Measurements from ENCODE around the gene SLC15A4.
"Not testable (repeated sequence)": the region's sequence is repeated elsewhere in the genome, so short reads cannot be mapped to it uniquely, and the experiment has no call there.

Gene SLC15A4

GRCh38 chr12:128823916-128824839 is at the start of gene SLC15A4:
Gene SLC15A4 (minus strand): TSS chr12:128823958. CDS start chr12:128823943, 15 bp downstream.
- DNase-seq = peak; percentile 95

- no peak for DNase-seq
Observed at GRCh38 chr12:128872303-128872702, 48.5 kb upstream of the SLC15A4 start.

GRCh38 chr12:128871516-128871892 is 47.7 kb upstream of the SLC15A4 start:
- no peak for DNase-seq

GRCh38 chr12:128867466-128867865 is 43.7 kb upstream of the SLC15A4 start:
- DNase-seq = no peak

- no peak for DNase-seq
Observed at GRCh38 chr12:128864516-128865186, 40.9 kb upstream of the SLC15A4 start.

GRCh38 chr12:128863957-128864356 is 40.2 kb upstream of the SLC15A4 start:
- no peak for DNase-seq

GRCh38 chr12:128861226-128862016 is 37.7 kb upstream of the SLC15A4 start:
- no peak for DNase-seq

- DNase-seq = no peak
Observed at GRCh38 chr12:128859311-128859710, 35.6 kb upstream of the SLC15A4 start.

- no peak for DNase-seq
Observed at GRCh38 chr12:128857133-128857763, 33.5 kb upstream of the SLC15A4 start.

- no peak for DNase-seq
Observed at GRCh38 chr12:128856791-128857078, 33.0 kb upstream of the SLC15A4 start.

GRCh38 chr12:128856035-128856790 is 32.5 kb upstream of the SLC15A4 start:
- DNase-seq = no peak

GRCh38 chr12:128853600-128854197 is 29.9 kb upstream of the SLC15A4 start:
- DNase-seq = peak; percentile 49

GRCh38 chr12:128852885-128853599 is 29.3 kb upstream of the SLC15A4 start, which contains the start of gene GLT1D1:
Gene GLT1D1 (plus strand): TSS chr12:128853478. CDS start chr12:128853582, 104 bp downstream.
- DNase-seq = no peak

- DNase-seq = no peak
Observed at GRCh38 chr12:128852026-128852698, 28.4 kb upstream of the SLC15A4 start.

GRCh38 chr12:128851429-128851828 is 27.7 kb upstream of the SLC15A4 start:
- not testable (repeated sequence) for DNase-seq

GRCh38 chr12:128850400-128850799 is 26.6 kb upstream of the SLC15A4 start:
- DNase-seq = no peak

GRCh38 chr12:128849806-128850205 is 26.0 kb upstream of the SLC15A4 start:
- not testable (repeated sequence) for DNase-seq

- DNase-seq = no peak
Observed at GRCh38 chr12:128848371-128848770, 24.6 kb upstream of the SLC15A4 start.

GRCh38 chr12:128846671-128847070 is 22.9 kb upstream of the SLC15A4 start:
- DNase-seq = not testable (repeated sequence)

GRCh38 chr12:128844031-128844635 is 20.4 kb upstream of the SLC15A4 start:
- DNase-seq = no peak

All from right forelimb (tissue), 1 donor.